Fibroblast of pulmonary artery (primary cell): Measurements from ENCODE around the gene FREY1.

Experiments
- DNase-seq: peaks from one replicate; pipeline ENCODE4 v3.0.0-alpha.2; 2010; ENCODE audit warnings: low read depth
- H3K4me3 ChIP-seq: replicated peaks from 2 replicates; pipeline ENCODE4 v1.5.1; 2011; ENCODE audit warnings: low read depth, mild to moderate bottlenecking, control low read depth, low read length, moderate library complexity
- TF ChIP-seq, protein P1 (sequence below): IDR thresholded peaks from 2 replicates; pipeline ENCODE4 v1.5.1; 2011; ENCODE audit warnings: mild to moderate bottlenecking, control low read depth, low read length, inconsistent platforms; ENCODE audit errors: missing control alignments

Gene FREY1

DNA sequence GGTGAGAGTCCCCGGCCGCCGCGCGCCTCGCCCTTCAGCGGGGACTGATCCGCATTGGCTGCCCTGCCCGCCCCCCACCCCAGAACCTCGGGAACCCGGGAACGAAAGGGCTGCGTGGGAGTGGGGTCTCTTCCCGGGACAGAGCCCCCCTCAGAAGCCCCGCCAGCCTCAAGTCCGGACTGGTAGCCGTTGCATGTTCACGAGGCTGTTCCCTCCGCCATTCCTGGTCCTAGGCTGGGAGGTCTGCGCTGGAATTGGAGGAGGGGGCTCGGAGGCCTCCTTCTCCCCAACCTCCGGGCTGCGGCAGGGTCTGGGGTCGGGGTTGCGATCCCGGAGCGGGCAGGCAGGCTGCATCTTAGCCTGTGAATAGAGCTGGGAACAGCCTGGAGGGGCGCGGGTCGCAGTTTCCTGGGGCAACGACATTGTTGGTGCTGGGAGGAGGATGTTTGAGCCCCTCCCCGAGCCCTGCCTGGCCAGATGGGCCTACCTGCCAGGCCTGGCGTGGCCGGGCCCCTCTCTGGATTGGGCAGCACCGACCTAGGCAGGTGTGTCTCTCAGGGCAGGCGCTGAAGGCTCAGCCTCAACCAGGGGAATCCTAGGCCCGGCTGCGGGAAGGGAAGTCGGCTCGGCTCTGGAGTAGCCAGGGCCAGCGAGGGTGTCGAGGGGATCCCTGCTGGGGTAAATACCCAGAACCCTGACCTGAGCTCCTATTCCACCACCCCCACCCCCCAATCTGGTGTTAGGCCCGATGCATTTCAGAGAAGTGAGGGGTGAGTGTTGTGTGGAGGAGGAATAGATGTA is 20.9 kb downstream of the FREY1 start:
- H3K4me3 ChIP-seq = peak overlapping the region; percentile 43
- TF ChIP-seq, protein P1, sequence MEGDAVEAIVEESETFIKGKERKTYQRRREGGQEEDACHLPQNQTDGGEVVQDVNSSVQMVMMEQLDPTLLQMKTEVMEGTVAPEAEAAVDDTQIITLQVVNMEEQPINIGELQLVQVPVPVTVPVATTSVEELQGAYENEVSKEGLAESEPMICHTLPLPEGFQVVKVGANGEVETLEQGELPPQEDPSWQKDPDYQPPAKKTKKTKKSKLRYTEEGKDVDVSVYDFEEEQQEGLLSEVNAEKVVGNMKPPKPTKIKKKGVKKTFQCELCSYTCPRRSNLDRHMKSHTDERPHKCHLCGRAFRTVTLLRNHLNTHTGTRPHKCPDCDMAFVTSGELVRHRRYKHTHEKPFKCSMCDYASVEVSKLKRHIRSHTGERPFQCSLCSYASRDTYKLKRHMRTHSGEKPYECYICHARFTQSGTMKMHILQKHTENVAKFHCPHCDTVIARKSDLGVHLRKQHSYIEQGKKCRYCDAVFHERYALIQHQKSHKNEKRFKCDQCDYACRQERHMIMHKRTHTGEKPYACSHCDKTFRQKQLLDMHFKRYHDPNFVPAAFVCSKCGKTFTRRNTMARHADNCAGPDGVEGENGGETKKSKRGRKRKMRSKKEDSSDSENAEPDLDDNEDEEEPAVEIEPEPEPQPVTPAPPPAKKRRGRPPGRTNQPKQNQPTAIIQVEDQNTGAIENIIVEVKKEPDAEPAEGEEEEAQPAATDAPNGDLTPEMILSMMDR = no peak
- no peak for DNase-seq

- peak; percentile 36 for DNase-seq
- peak within 1 kb of the TSS; percentile 43 for H3K4me3 ChIP-seq
- TF ChIP-seq, protein P1 = no peak
Observed at GRCh38 chr11:45885274-45885920, 21.7 kb downstream of the FREY1 start, which contains the start of gene MAPK8IP1. MAPK8IP1 (plus strand) TSS chr11:45885651; CDS start chr11:45885821, 170 bp downstream.

DNA sequence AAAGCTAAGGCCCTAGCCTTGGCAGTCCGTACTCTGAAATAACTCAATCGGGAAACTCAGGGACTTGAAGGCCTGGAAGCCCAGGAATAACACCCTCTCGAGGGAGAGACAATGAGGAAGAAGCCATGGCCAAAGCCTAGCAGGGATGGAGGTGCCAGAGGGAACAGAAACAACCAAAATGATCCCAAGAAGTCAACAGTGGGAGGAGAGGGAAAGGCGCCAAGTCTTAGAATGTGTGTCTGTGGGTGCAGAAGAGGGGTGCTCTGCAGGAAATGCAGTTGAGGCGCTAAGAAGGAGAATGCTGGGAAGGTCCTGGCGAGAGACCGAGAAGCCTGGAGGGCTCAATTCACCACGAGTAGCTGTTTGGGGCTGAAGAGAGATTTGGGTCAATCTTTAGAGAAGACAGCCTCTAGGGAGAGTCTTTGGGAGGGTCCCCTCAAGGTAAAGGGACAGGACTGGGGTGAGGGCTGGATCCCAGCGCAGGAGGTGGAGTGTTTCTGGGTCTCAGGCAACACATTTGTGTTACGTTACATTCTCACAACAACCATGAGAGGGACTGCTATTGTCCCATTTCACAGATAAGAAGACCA is 22.4 kb downstream of the FREY1 start:
- no peak overlapping the region for H3K4me3 ChIP-seq
- TF ChIP-seq, protein P1 = no peak

GRCh38 chr11:45881708-45882368 is 25.2 kb downstream of the FREY1 start:
- peak; percentile 29 for DNase-seq
- no peak overlapping the region for H3K4me3 ChIP-seq
- TF ChIP-seq, protein P1 = no peak

More for the DNA sequence above, 22.4 kb downstream of the FREY1 start:
- DNase-seq = no peak

GRCh38 chr11:45880772-45881570 is 26.1 kb downstream of the FREY1 start:
- TF ChIP-seq, protein P1 = no peak
- H3K4me3 ChIP-seq = no peak overlapping the region
- peak; percentile 17 for DNase-seq
